ENCODE results near the gene KIF1C. TPM values are rescaled to one million over a fixed set of nuclear protein-coding genes. Genes with fewer than 3 reads are reported as not detected.

The KIF1C gene
- total RNA-seq, 2 experiments from 2014 or later = 32.6 to 43.0 TPM

GRCh38 chr17:4980644-4981216, 17.0 kb upstream of the KIF1C start:
- ChIA-PET POLR2A (interaction anchor here (1.5 kb wide), 1 partner anchor 11 kb away, joined by 3 read pairs; no protein-coding TSS in a partner anchor), CTCF (interaction anchor here (1.0 to 3.4 kb wide), 10 partner anchors 8 to 82 kb away, joined by 3 to 21 read pairs (median 6); partner anchors contain the start of gene SPAG7)
- ATAC-seq (peak; percentile 94), DNase-seq (peak; percentile 57)
- no peak overlapping the region for H3K4me3 Mint-ChIP-seq
- no peaks in the 10 kb centered on the region for H3K9me3 Mint-ChIP-seq (ENCODE audit: low read depth)
- H3K27ac Mint-ChIP-seq = peak overlapping the region; percentile 69
- peaks cover 23% of the 10 kb centered on the region for H3K4me1 Mint-ChIP-seq
- no peaks in the 10 kb centered on the region for H3K27me3 Mint-ChIP-seq
- intact Hi-C loops (cut with DNase I, micrococcal nuclease) = loop anchor here (1.0 to 2.0 kb wide), 3 partner anchors 14 to 82 kb away; partner anchors contain the start of gene SPAG7 (in 1 of the 2)
- peaks cover 36% of the 10 kb centered on the region for H3K36me3 Mint-ChIP-seq (ENCODE audit: low read depth)

GRCh38 chr17:4982305-4982704, 15.4 kb upstream of the KIF1C start:
- Mint-ChIP-seq H3K9me3 (ENCODE audit: low read depth) (no peaks in the 10 kb centered on the region), H3K4me3 (no peak overlapping the region), H3K27me3 (no peaks in the 10 kb centered on the region), H3K4me1 (peaks cover 32% of the 10 kb centered on the region), H3K27ac (peak overlapping the region; percentile 4), H3K36me3 (ENCODE audit: low read depth) (peaks cover 38% of the 10 kb centered on the region)
- no peak for DNase-seq
- intact Hi-C loops (cut with DNase I, micrococcal nuclease) = no loop called here
- ChIA-PET CTCF (no interaction called here), POLR2A (no interaction called here)
- ATAC-seq = no peak

GRCh38 chr17:4986403-4986802, 11.3 kb upstream of the KIF1C start:
- no peaks in the 10 kb centered on the region for H3K27me3 Mint-ChIP-seq
- H3K4me3 Mint-ChIP-seq = peak overlapping the region; percentile 93
- ATAC-seq (no peak), DNase-seq (no peak)
- peaks cover 31% of the 10 kb centered on the region for H3K4me1 Mint-ChIP-seq
- intact Hi-C loops (cut with DNase I, micrococcal nuclease) = no loop called here
- POLR2A ChIA-PET = interaction anchor here (0.6 to 1.8 kb wide), 2 partner anchors 8 to 11 kb away, joined by 3 to 4 read pairs; partner anchors contain the start of genes INCA1 and KIF1C
- peaks cover 18% of the 10 kb centered on the region for H3K36me3 Mint-ChIP-seq (ENCODE audit: low read depth)
- no peaks in the 10 kb centered on the region for H3K9me3 Mint-ChIP-seq (ENCODE audit: low read depth)
- H3K27ac Mint-ChIP-seq = peak overlapping the region; percentile 77
- CTCF ChIA-PET = interaction anchor here (0.6 to 1.5 kb wide), 8 partner anchors 14 to 1883 kb away, joined by 3 to 5 read pairs (median 3); no protein-coding TSS in a partner anchor

GRCh38 chr17:4986951-4987766, 10.6 kb upstream of the KIF1C start, which contains the start of gene CAMTA2:
TSS of gene CAMTA2 (minus strand) at chr17:4987675. CDS start at chr17:4986222, 1,453 bp downstream.
- H3K27ac Mint-ChIP-seq = peak within 1 kb of the TSS; percentile 91
- H3K4me1 Mint-ChIP-seq = peaks cover 33% of the 10 kb centered on the region
- intact Hi-C loops (cut with DNase I, micrococcal nuclease) = loop anchor here in 1 of 2 experiments (1.0 kb wide), 6 partner anchors 10 to 78 kb away; partner anchors contain the start of genes INCA1, KIF1C, RNF167 and SLC25A11
- no peaks in the 10 kb centered on the region for H3K27me3 Mint-ChIP-seq
- peaks cover 20% of the 10 kb centered on the region for H3K36me3 Mint-ChIP-seq (ENCODE audit: low read depth)
- no peaks in the 10 kb centered on the region for H3K9me3 Mint-ChIP-seq (ENCODE audit: low read depth)
- ChIA-PET POLR2A (interaction anchor here (0.6 to 1.8 kb wide), 2 partner anchors 8 to 10 kb away, joined by 3 to 4 read pairs; partner anchors contain the start of genes INCA1 and KIF1C), CTCF (interaction anchor here (0.6 to 1.8 kb wide), 12 partner anchors 10 to 1883 kb away, joined by 3 to 5 read pairs (median 3); partner anchors contain the start of genes INCA1 and KIF1C)
- ATAC-seq (peak; percentile 87), DNase-seq (peak; percentile 91)
- H3K4me3 Mint-ChIP-seq = peak within 1 kb of the TSS; percentile 93

- intact Hi-C loops (cut with DNase I, micrococcal nuclease) = loop anchor here (1.0 kb wide), 6 partner anchors 9 to 79 kb away; partner anchors contain the start of genes INCA1 (in 2 of the 2), KIF1C (in 2 of the 2), RNF167 (in 1 of the 2) and SLC25A11 (in 1 of the 2)
- Mint-ChIP-seq H3K36me3 (ENCODE audit: low read depth) (peaks cover 17% of the 10 kb centered on the region), H3K4me1 (peaks cover 33% of the 10 kb centered on the region), H3K4me3 (peak overlapping the region; percentile 93), H3K9me3 (ENCODE audit: low read depth) (no peaks in the 10 kb centered on the region), H3K27me3 (no peaks in the 10 kb centered on the region), H3K27ac (peak overlapping the region; percentile 91)
- DNase-seq (peak; percentile 43), ATAC-seq (peak; percentile 18)
- POLR2A ChIA-PET = no interaction called here
- CTCF ChIA-PET = interaction anchor here (0.6 to 1.8 kb wide), 13 partner anchors 9 to 192 kb away, joined by 3 to 6 read pairs (median 3); partner anchors contain the start of genes CHRNE, INCA1, KIF1C and RNF167
These were observed 9.8 kb upstream of the KIF1C start for GRCh38 chr17:4987767-4988567.

GRCh38 chr17:4994081-4994595, 3.6 kb upstream of the KIF1C start:
- peaks cover 22% of the 10 kb centered on the region for H3K4me1 Mint-ChIP-seq
- POLR2A ChIA-PET = no interaction called here
- H3K27me3 Mint-ChIP-seq = no peaks in the 10 kb centered on the region
- CTCF ChIA-PET = no interaction called here
- intact Hi-C loops (cut with DNase I, micrococcal nuclease) = no loop called here
- H3K27ac Mint-ChIP-seq = no peak overlapping the region
- ATAC-seq (no peak), DNase-seq (no peak)
- no peak overlapping the region for H3K4me3 Mint-ChIP-seq
- peaks cover 4% of the 10 kb centered on the region for H3K36me3 Mint-ChIP-seq (ENCODE audit: low read depth)
- no peaks in the 10 kb centered on the region for H3K9me3 Mint-ChIP-seq (ENCODE audit: low read depth)

- ATAC-seq (no peak), DNase-seq (peak; percentile 31)
- Mint-ChIP-seq H3K4me3 (peak overlapping the region; percentile 80), H3K36me3 (ENCODE audit: low read depth) (peaks cover 20% of the 10 kb centered on the region), H3K4me1 (peaks cover 20% of the 10 kb centered on the region), H3K27me3 (no peaks in the 10 kb centered on the region), H3K9me3 (ENCODE audit: low read depth) (no peaks in the 10 kb centered on the region), H3K27ac (peak overlapping the region; percentile 55)
- intact Hi-C loops (cut with DNase I, micrococcal nuclease) = loop anchor here (5.0 kb wide), 2 partner anchors 56 to 284 kb away; partner anchors contain the start of genes RABEP1 (in 1 of the 2), RNF167 (in 1 of the 2) and SLC25A11 (in 1 of the 2)
- ChIA-PET CTCF (interaction anchor here (1.0 to 1.7 kb wide), 5 partner anchors 9 to 58 kb away, joined by 3 to 6 read pairs (median 3); partner anchors contain the start of genes RNF167, SLC25A11 and SPAG7), POLR2A (interaction anchor here (1.0 to 1.7 kb wide), 3 partner anchors 50 to 76 kb away, joined by 3 to 9 read pairs (median 3); partner anchors contain the start of genes PFN1, RNF167 and SLC25A11)
These were observed 429 bp downstream of the KIF1C start for GRCh38 chr17:4998027-4998731.

GRCh38 chr17:4998732-4999429, 1.1 kb downstream of the KIF1C start:
- ChIA-PET CTCF (interaction anchor here (1.0 to 1.6 kb wide), 3 partner anchors 18 to 30 kb away, joined by 3 to 4 read pairs (median 3); no protein-coding TSS in a partner anchor), POLR2A (interaction anchor here (1.0 to 1.5 kb wide), 2 partner anchors 51 to 75 kb away, joined by 3 read pairs; partner anchors contain the start of gene PFN1)
- Mint-ChIP-seq H3K4me3 (peak overlapping the region; percentile 80), H3K9me3 (ENCODE audit: low read depth) (no peaks in the 10 kb centered on the region), H3K4me1 (peaks cover 20% of the 10 kb centered on the region), H3K27me3 (no peaks in the 10 kb centered on the region), H3K36me3 (ENCODE audit: low read depth) (peaks cover 27% of the 10 kb centered on the region), H3K27ac (peak overlapping the region; percentile 38)
- intact Hi-C loops (cut with DNase I, micrococcal nuclease) = loop anchor here (5.0 kb wide), 2 partner anchors 57 to 283 kb away; partner anchors contain the start of genes RABEP1 (in 1 of the 2), RNF167 (in 1 of the 2) and SLC25A11 (in 1 of the 2)
- ATAC-seq = no peak
- peak; percentile 32 for DNase-seq

- intact Hi-C loops (cut with DNase I, micrococcal nuclease) = loop anchor here (5.0 kb wide), 2 partner anchors 57 to 283 kb away; partner anchors contain the start of genes RABEP1 (in 1 of the 2), RNF167 (in 1 of the 2) and SLC25A11 (in 1 of the 2)
- peak overlapping the region; percentile 38 for H3K27ac Mint-ChIP-seq
- CTCF ChIA-PET = interaction anchor here (0.9 to 1.4 kb wide), 3 partner anchors 11 to 19 kb away, joined by 3 to 6 read pairs (median 5); no protein-coding TSS in a partner anchor
- peak overlapping the region; percentile 80 for H3K4me3 Mint-ChIP-seq
- H3K4me1 Mint-ChIP-seq = peaks cover 20% of the 10 kb centered on the region
- POLR2A ChIA-PET = no interaction called here
- no peaks in the 10 kb centered on the region for H3K27me3 Mint-ChIP-seq
- H3K36me3 Mint-ChIP-seq (ENCODE audit: low read depth) = peaks cover 32% of the 10 kb centered on the region
- DNase-seq = no peak
- ATAC-seq = no peak
- no peaks in the 10 kb centered on the region for H3K9me3 Mint-ChIP-seq (ENCODE audit: low read depth)
These were observed 1.8 kb downstream of the KIF1C start for GRCh38 chr17:4999430-5000093.
